Left lobe of liver (tissue), 1 donor: ENCODE data around the gene ZNF195. TPM values are rescaled to one million over a fixed set of nuclear protein-coding genes. Genes with fewer than 3 reads are reported as not detected.

Experiments
- total RNA-seq: library from RNA; stranded (reverse); gene quantifications from one replicate; pipeline ENCODE4 v1.2.1, GENCODE V29; 2021
- donor health status: DM: no; HTN: yes; CAD: no.

The ZNF195 gene
- total RNA-seq, 1 donor from 2014 or later, result 7.2 TPM

Other genes with a start within 250 kb of the ZNF195 start
- gene OSBPL5, start 213.8 kb downstream of the ZNF195 start, total RNA-seq, result 3.6 TPM
- gene MRGPRG, start 160.3 kb downstream of the ZNF195 start, total RNA-seq, result not detected
- gene MRGPRE, start 146.7 kb downstream of the ZNF195 start, total RNA-seq, result not detected